GM18505 (cell line): ENCODE data around the gene ULBP2.
"Not testable (repeated sequence)": the region's sequence is repeated elsewhere in the genome, so short reads cannot be mapped to it uniquely, and the experiment has no call there.

ENCODE experiments used
- ATAC-seq: cut with Tn5 transposase; IDR thresholded peaks from one replicate; pipeline ENCODE4 v1.9.1; 2021; ENCODE audit not compliant: unreplicated experiment
- POLR2A ChIP-seq: IDR thresholded peaks from 4 replicates; pipeline ENCODE4 v1.6.1; 2011; ENCODE audit warnings: borderline replicate concordance; ENCODE audit not compliant: insufficient read depth, insufficient read length; ENCODE audit errors: extremely low read depth

The ULBP2 gene

GRCh38 chr6:149925974-149926777 is 15.6 kb upstream of the ULBP2 start:
- no peak for TF ChIP-seq POLR2A
- no peak for ATAC-seq

DNA sequence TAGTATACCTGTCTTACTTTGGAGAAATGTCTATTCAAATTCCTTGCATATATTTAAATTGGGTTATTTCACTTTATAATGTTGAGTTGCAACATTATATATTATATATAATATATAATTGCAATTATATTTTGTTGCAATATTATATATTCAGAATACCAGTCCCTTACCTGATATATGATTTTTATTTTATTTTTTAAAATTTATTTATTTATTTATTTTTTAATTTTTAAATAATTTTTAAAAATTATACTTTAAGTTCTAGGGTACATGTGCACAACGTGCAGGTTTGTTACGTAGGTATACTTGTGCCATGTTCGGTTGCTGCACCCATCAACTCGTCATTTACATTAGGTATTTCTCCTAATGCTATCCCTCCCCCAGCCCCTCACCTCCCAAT is 14.8 kb upstream of the ULBP2 start:
- not testable (repeated sequence) for ATAC-seq

DNA sequence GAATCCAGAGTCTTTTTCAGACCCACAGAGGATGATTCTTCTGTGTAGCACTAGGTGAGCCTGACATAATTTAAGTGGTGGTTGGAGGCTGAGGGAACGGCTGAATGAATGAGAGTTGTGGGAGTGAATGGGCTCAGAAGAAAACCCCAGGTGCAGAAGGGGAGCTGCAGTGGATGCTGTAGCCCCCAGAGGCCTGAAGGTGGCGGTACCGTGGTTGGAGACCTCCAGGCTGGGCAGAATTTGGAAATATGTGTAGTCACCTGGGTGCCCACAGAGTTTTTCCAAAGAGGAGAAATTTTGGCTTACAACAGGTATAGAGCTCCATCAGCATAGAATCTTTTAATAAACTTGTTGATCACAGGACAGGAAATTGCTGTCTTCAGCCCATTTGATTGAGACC is 12.4 kb upstream of the ULBP2 start:
- TF ChIP-seq POLR2A, result no peak

DNA sequence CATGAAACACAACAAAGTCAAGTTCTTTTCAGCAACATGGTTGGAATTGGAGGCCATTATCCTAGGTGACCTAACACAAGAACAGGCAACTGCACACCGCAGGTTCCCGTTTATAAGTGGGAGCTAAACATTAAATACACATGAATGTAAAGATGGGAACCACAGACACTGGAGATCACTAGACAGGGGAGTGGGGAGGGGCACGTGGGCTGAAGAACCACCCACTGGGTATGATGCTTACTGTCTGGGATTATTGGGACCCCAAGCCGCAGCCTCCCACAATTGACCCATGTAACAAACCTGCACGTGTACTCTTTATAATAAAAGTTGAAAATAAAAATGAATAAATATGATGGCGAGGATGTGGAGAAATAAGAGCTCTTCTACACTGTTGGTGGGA is 10.3 kb upstream of the ULBP2 start:
- TF ChIP-seq POLR2A, result no peak
- ATAC-seq, result no peak

More for the DNA sequence above, 12.4 kb upstream of the ULBP2 start:
- no peak for ATAC-seq

- no peak for ATAC-seq
- no peak for TF ChIP-seq POLR2A
Measured at GRCh38 chr6:149933036-149933435, 8.8 kb upstream of the ULBP2 start.

DNA sequence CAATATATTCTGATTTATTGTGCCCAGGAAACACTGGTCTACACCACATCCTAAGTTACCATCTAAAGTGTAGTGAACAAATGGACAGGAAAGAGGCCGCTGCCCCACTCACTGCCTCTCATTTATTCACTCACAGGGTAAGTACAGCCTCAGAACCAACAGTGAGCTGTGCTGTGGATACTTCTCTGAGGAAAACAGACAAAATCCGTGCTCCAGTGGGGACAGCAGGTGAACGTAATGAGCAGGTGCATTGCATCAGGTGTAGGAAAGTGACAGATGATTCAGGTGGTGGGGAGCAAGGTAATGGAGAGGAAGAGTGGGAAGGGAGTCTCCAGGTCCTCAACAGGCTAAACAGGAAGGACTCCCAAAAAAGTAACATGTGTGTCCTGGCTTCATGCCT is 8.4 kb upstream of the ULBP2 start:
- TF ChIP-seq POLR2A, result no peak

DNA sequence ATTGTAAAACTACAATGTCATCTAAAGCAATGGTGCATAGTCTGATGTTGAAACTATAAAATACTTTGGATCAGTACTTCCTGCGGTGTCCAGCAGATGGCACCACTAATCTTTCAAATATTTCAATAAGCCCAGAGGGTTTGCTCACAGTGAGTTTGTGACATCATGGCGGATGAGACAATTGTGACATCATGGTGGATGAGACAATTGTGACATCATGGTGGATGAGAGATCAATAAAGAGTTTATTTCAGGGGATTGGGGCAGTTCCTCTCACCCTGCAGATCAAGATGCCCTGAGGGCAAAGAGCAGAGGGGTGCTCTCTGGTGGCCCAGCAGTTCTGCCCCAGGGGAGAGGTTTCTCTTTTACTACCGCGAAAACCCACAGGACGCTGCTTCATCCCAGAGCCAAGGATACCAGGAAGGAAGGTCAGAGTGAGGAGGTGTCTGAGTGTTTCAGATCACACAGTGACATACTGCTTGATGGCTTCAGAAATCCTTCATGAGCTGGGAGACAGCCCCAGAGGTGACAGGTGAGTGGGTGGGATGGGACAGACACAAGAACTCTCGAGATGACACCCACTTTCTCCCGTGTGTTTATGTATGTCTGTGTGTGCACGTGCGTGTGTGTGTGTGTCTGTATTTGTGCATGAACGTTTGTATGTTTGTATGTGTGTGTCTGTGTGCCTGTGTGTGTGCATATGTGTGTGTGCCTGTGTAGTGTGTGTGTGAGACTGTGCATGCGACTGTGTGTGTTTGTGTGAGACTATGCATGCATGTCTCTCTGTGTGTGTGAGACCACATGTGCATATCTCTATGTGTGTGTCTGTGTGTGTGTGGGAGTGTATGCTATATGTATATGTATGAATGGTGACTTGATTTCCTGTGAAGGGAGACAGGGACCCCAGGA is 7.3 kb upstream of the ULBP2 start:
- ATAC-seq, result no peak
- TF ChIP-seq POLR2A, result no peak

More for the DNA sequence above, 8.4 kb upstream of the ULBP2 start:
- no peak for ATAC-seq

DNA sequence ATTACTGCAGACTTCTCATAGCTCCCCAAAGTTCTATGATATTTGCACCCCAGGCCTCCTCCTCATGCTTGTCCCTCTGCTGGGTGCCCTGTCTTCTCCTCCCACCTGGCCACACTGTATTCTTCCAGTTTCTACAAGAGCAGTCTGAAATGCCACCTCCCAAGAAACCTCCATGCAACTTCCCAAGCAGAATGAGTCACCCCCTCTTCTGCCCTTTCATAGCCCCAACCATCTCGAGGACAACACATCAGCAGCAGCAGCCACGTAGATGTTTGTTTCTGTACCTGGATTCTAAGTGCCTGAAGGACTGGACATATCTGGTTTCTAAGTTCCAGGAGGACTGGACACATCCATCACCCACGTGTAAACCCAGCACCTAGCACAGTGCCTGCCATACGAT is 6.6 kb upstream of the ULBP2 start:
- TF ChIP-seq POLR2A, result no peak
- no peak for ATAC-seq

DNA sequence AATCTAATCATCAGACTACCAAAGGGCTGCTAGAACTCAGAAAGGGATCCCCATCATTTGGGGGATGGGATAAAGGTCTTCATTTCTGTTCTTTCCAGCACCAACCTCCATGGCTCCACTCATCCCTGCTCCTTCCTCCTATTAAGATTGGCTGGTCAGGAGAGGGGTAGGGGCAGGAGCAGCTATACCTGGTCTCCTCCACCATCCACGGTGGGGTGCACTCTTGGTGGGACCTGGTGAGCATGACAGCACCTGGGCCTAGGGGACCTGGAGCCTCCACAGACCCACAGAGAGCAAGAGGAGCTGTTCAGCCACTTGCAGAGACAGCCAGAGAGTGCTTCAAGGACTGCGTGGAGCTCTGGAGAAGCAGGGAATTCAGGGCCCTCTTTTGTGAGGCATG is 6.1 kb upstream of the ULBP2 start:
- ATAC-seq, result no peak
- TF ChIP-seq POLR2A, result no peak

- no peak for TF ChIP-seq POLR2A
- ATAC-seq, result no peak
Measured at GRCh38 chr6:149936743-149937142, 5.1 kb upstream of the ULBP2 start.

DNA sequence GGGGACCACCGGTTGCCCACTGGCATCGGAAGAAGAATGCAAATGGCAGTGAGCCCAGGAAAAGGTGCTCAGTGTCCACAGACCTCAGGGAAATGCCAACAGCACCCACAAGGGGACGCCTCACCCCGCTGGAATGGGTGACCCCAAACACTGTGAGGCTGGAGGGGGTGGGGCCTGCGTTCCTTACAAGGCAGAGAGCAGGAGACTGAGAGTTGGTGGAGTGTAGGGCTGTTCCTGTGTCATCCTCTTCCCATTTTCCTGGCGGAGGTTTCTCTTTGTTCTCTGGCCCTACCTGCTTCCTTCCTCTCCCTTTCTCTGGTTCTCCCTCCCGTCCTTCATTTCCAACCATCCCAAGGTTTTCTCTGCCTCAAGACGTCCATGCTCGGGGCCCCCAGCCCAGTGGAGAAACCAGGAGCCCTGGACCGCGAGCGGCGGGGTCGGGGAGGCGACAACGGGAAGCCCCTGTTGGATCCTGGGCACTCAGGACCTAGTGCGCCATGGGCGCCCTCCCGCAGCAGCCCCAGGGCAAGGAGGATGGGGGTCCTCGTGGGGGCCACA is 3.7 kb upstream of the ULBP2 start:
- not testable (repeated sequence) for ATAC-seq

DNA sequence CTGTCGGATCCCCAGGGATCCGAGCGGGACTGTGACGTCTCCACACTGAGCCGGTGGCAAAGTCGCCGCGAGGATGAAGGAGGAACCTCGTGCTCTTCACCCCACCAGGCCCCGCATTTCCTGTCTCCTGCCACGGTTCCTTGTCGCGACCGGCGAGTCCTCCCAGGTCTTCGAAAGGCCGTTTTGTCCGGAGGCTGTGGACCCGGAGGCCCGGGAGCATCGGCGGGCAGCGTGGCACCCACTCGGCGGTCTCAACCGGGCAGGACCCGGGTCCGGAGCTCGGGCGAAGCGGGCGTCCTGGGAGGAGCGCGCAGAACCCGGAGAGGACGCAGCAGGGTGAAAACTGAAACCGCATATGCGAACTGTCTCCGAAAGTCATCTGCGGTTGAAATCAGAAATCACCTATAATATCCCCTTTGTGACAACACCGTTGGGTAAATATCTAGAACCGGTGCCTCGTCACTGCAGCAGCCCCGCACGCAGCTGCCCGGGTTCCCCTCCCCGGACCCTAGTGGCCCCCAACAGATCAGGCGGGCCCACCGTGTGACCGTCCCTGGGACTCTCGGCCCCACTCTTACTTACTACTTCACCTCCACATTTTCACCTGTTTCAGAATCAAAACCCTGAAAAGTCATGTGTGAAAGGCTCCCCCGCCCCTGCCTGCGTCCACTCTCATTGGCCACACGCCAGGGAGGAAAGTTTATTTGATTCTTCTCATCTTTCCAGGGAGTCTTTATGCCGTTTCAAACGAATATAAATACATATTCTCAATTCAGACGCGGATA is 3.1 kb upstream of the ULBP2 start:
- ATAC-seq, result peak; percentile 66
- TF ChIP-seq POLR2A, result no peak

- ATAC-seq, result no peak
- no peak for TF ChIP-seq POLR2A
Measured at GRCh38 chr6:149939356-149939648, 2.5 kb upstream of the ULBP2 start.
